ENCODE measurements around the gene PPAT.
"Not testable (repeated sequence)": the region's sequence is repeated elsewhere in the genome, so short reads cannot be mapped to it uniquely, and the experiment has no call there.

PPAT gene

GRCh38 chr4:56464581-56464980 lies 29.2 kb upstream of the PPAT start:
- H3K9me3 ChIP-seq (ENCODE audit: control insufficient read depth in 1 of 2, low read length in 2 of 2): no peaks in the 10 kb centered on the region
- H3K27me3 ChIP-seq (ENCODE audit: low read depth, low read length): no peaks in the 10 kb centered on the region
- no peak overlapping the region for H3K4me3 ChIP-seq (ENCODE audit: low read depth in 1 of 2, low read length in 2 of 2)
- H3K36me3 ChIP-seq (ENCODE audit: control insufficient read depth in 1 of 2, insufficient read depth in 2 of 2, low read length in 2 of 2): peaks cover 14 to 20% of the 10 kb centered on the region in 2 donors
- H3K27ac ChIP-seq (ENCODE audit: low read length): no peak overlapping the region
- H3K4me1 ChIP-seq (ENCODE audit: control insufficient read depth in 1 of 2, insufficient read depth in 2 of 2, low read length in 2 of 2): peaks cover 13 to 34% of the 10 kb centered on the region in 2 donors

GRCh38 chr4:56463711-56464110 lies 28.3 kb upstream of the PPAT start:
- peaks cover 5 to 27% of the 10 kb centered on the region in 2 donors for H3K4me1 ChIP-seq (ENCODE audit: control insufficient read depth in 1 of 2, insufficient read depth in 2 of 2, low read length in 2 of 2)
- no peaks in the 10 kb centered on the region for H3K27me3 ChIP-seq (ENCODE audit: low read depth, low read length)
- H3K9me3 ChIP-seq (ENCODE audit: control insufficient read depth in 1 of 2, low read length in 2 of 2): no peaks in the 10 kb centered on the region
- no peak overlapping the region for H3K27ac ChIP-seq (ENCODE audit: low read length)
- H3K4me3 ChIP-seq (ENCODE audit: low read depth in 1 of 2, low read length in 2 of 2): no peak overlapping the region
- peaks cover 14 to 20% of the 10 kb centered on the region in 2 donors for H3K36me3 ChIP-seq (ENCODE audit: control insufficient read depth in 1 of 2, insufficient read depth in 2 of 2, low read length in 2 of 2)

- Histone ChIP-seq H3K4me3 (ENCODE audit: low read depth in 1 of 2, low read length in 2 of 2) (no peak overlapping the region), H3K27ac (ENCODE audit: low read length) (no peak overlapping the region), H3K27me3 (ENCODE audit: low read depth, low read length) (no peaks in the 10 kb centered on the region), H3K9me3 (ENCODE audit: control insufficient read depth in 1 of 2, low read length in 2 of 2) (no peaks in the 10 kb centered on the region), H3K36me3 (ENCODE audit: control insufficient read depth in 1 of 2, insufficient read depth in 2 of 2, low read length in 2 of 2) (peaks cover 14 to 24% of the 10 kb centered on the region in 2 donors), H3K4me1 (ENCODE audit: control insufficient read depth in 1 of 2, insufficient read depth in 2 of 2, low read length in 2 of 2) (peaks cover 0 to 21% of the 10 kb centered on the region in 2 donors)
Observed at GRCh38 chr4:56462157-56462556, 26.7 kb upstream of the PPAT start.

- Histone ChIP-seq H3K4me1 (ENCODE audit: control insufficient read depth in 1 of 2, insufficient read depth in 2 of 2, low read length in 2 of 2) (peaks cover 0 to 10% of the 10 kb centered on the region in 2 donors), H3K9me3 (ENCODE audit: control insufficient read depth in 1 of 2, low read length in 2 of 2) (no peaks in the 10 kb centered on the region), H3K27me3 (ENCODE audit: low read depth, low read length) (no peaks in the 10 kb centered on the region), H3K27ac (ENCODE audit: low read length) (no peak overlapping the region), H3K4me3 (ENCODE audit: low read depth in 1 of 2, low read length in 2 of 2) (no peak overlapping the region), H3K36me3 (ENCODE audit: control insufficient read depth in 1 of 2, insufficient read depth in 2 of 2, low read length in 2 of 2) (peaks cover 14 to 27% of the 10 kb centered on the region in 2 donors)
Observed at GRCh38 chr4:56460085-56460484, 24.7 kb upstream of the PPAT start.

- Histone ChIP-seq H3K27ac (ENCODE audit: low read length) (no peak overlapping the region), H3K4me1 (ENCODE audit: control insufficient read depth in 1 of 2, insufficient read depth in 2 of 2, low read length in 2 of 2) (no peaks in the 10 kb centered on the region), H3K9me3 (ENCODE audit: control insufficient read depth in 1 of 2, low read length in 2 of 2) (no peaks in the 10 kb centered on the region), H3K36me3 (ENCODE audit: control insufficient read depth in 1 of 2, insufficient read depth in 2 of 2, low read length in 2 of 2) (peaks cover 23% of the 10 kb centered on the region in 2 donors), H3K4me3 (ENCODE audit: low read depth in 1 of 2, low read length in 2 of 2) (no peak overlapping the region), H3K27me3 (ENCODE audit: low read depth, low read length) (no peaks in the 10 kb centered on the region)
Observed at GRCh38 chr4:56450342-56450741, 14.9 kb upstream of the PPAT start.

- not testable (repeated sequence) for H3K27me3 ChIP-seq (ENCODE audit: low read depth, low read length); H3K9me3 ChIP-seq (ENCODE audit: control insufficient read depth in 1 of 2, low read length in 2 of 2); H3K4me1 ChIP-seq (ENCODE audit: control insufficient read depth in 1 of 2, insufficient read depth in 2 of 2, low read length in 2 of 2); H3K27ac ChIP-seq (ENCODE audit: low read length); H3K4me3 ChIP-seq (ENCODE audit: low read depth in 1 of 2, low read length in 2 of 2)
- peaks cover 15 to 23% of the 10 kb centered on the region in 2 donors for H3K36me3 ChIP-seq (ENCODE audit: control insufficient read depth in 1 of 2, insufficient read depth in 2 of 2, low read length in 2 of 2)
Observed at GRCh38 chr4:56449475-56449874, 14.1 kb upstream of the PPAT start.

GRCh38 chr4:56448301-56448700 lies 12.9 kb upstream of the PPAT start:
- Histone ChIP-seq H3K9me3 (ENCODE audit: control insufficient read depth in 1 of 2, low read length in 2 of 2) (no peaks in the 10 kb centered on the region), H3K36me3 (ENCODE audit: control insufficient read depth in 1 of 2, insufficient read depth in 2 of 2, low read length in 2 of 2) (peaks cover 12 to 14% of the 10 kb centered on the region in 2 donors), H3K27ac (ENCODE audit: low read length) (no peak overlapping the region), H3K27me3 (ENCODE audit: low read depth, low read length) (no peaks in the 10 kb centered on the region), H3K4me3 (ENCODE audit: low read depth in 1 of 2, low read length in 2 of 2) (no peak overlapping the region), H3K4me1 (ENCODE audit: control insufficient read depth in 1 of 2, insufficient read depth in 2 of 2, low read length in 2 of 2) (no peaks in the 10 kb centered on the region)

GRCh38 chr4:56445699-56446098 lies 10.3 kb upstream of the PPAT start:
- Histone ChIP-seq H3K36me3 (ENCODE audit: control insufficient read depth in 1 of 2, insufficient read depth in 2 of 2, low read length in 2 of 2) (peaks cover 8 to 16% of the 10 kb centered on the region in 2 donors), H3K9me3 (ENCODE audit: control insufficient read depth in 1 of 2, low read length in 2 of 2) (no peaks in the 10 kb centered on the region), H3K4me1 (ENCODE audit: control insufficient read depth in 1 of 2, insufficient read depth in 2 of 2, low read length in 2 of 2) (no peaks in the 10 kb centered on the region), H3K27ac (ENCODE audit: low read length) (no peak overlapping the region), H3K27me3 (ENCODE audit: low read depth, low read length) (no peaks in the 10 kb centered on the region), H3K4me3 (ENCODE audit: low read depth in 1 of 2, low read length in 2 of 2) (no peak overlapping the region)

- Histone ChIP-seq H3K4me3 (ENCODE audit: low read depth in 1 of 2, low read length in 2 of 2) (no peak overlapping the region), H3K27ac (ENCODE audit: low read length) (no peak overlapping the region), H3K9me3 (ENCODE audit: control insufficient read depth in 1 of 2, low read length in 2 of 2) (no peaks in the 10 kb centered on the region), H3K27me3 (ENCODE audit: low read depth, low read length) (no peaks in the 10 kb centered on the region), H3K4me1 (ENCODE audit: control insufficient read depth in 1 of 2, insufficient read depth in 2 of 2, low read length in 2 of 2) (no peaks in the 10 kb centered on the region), H3K36me3 (ENCODE audit: control insufficient read depth in 1 of 2, insufficient read depth in 2 of 2, low read length in 2 of 2) (peaks cover 8 to 16% of the 10 kb centered on the region in 2 donors)
Observed at GRCh38 chr4:56444719-56445118, 9.3 kb upstream of the PPAT start.

GRCh38 chr4:56440983-56441382 lies 5.6 kb upstream of the PPAT start:
- H3K9me3 ChIP-seq (ENCODE audit: control insufficient read depth in 1 of 2, low read length in 2 of 2): no peaks in the 10 kb centered on the region
- H3K36me3 ChIP-seq (ENCODE audit: control insufficient read depth in 1 of 2, insufficient read depth in 2 of 2, low read length in 2 of 2): peaks cover 0 to 10% of the 10 kb centered on the region in 2 donors
- H3K4me1 ChIP-seq (ENCODE audit: control insufficient read depth in 1 of 2, insufficient read depth in 2 of 2, low read length in 2 of 2): peaks cover 0 to 10% of the 10 kb centered on the region in 2 donors
- no peaks in the 10 kb centered on the region for H3K27me3 ChIP-seq (ENCODE audit: low read depth, low read length)
- no peak overlapping the region for H3K4me3 ChIP-seq (ENCODE audit: low read depth in 1 of 2, low read length in 2 of 2)
- H3K27ac ChIP-seq (ENCODE audit: low read length): no peak overlapping the region

GRCh38 chr4:56438766-56439165 lies 3.4 kb upstream of the PPAT start:
- peaks cover 5 to 15% of the 10 kb centered on the region in 2 donors for H3K4me1 ChIP-seq (ENCODE audit: control insufficient read depth in 1 of 2, insufficient read depth in 2 of 2, low read length in 2 of 2)
- H3K27me3 ChIP-seq (ENCODE audit: low read depth, low read length): no peaks in the 10 kb centered on the region
- no peaks in the 10 kb centered on the region for H3K9me3 ChIP-seq (ENCODE audit: control insufficient read depth in 1 of 2, low read length in 2 of 2)
- H3K36me3 ChIP-seq (ENCODE audit: control insufficient read depth in 1 of 2, insufficient read depth in 2 of 2, low read length in 2 of 2): peaks cover 0 to 10% of the 10 kb centered on the region in 2 donors
- no peak overlapping the region for H3K27ac ChIP-seq (ENCODE audit: low read length)
- no peak overlapping the region for H3K4me3 ChIP-seq (ENCODE audit: low read depth in 1 of 2, low read length in 2 of 2)

- Histone ChIP-seq H3K9me3 (ENCODE audit: control insufficient read depth in 1 of 2, low read length in 2 of 2) (no peaks in the 10 kb centered on the region), H3K4me1 (ENCODE audit: control insufficient read depth in 1 of 2, insufficient read depth in 2 of 2, low read length in 2 of 2) (peaks cover 5 to 15% of the 10 kb centered on the region in 2 donors), H3K27me3 (ENCODE audit: low read depth, low read length) (no peaks in the 10 kb centered on the region), H3K4me3 (ENCODE audit: low read depth in 1 of 2, low read length in 2 of 2) (peak overlapping the region; percentile 79 to 92), H3K36me3 (ENCODE audit: control insufficient read depth in 1 of 2, insufficient read depth in 2 of 2, low read length in 2 of 2) (no peaks in the 10 kb centered on the region), H3K27ac (ENCODE audit: low read length) (peak overlapping the region; percentile 87)
Observed at GRCh38 chr4:56434599-56435139, 746 bp downstream of the PPAT start.

All from muscle layer of duodenum (tissue), 2 donors.